GM12801 (cell line): ENCODE results near the gene GFRA3.

Experiments used
- CTCF ChIP-seq: IDR thresholded peaks from one replicate; pipeline ENCODE4 v1.5.1; 2011; ENCODE audit warnings: control low read depth; ENCODE audit not compliant: insufficient read length; ENCODE audit errors: extremely low read depth

The GFRA3 gene

DNA sequence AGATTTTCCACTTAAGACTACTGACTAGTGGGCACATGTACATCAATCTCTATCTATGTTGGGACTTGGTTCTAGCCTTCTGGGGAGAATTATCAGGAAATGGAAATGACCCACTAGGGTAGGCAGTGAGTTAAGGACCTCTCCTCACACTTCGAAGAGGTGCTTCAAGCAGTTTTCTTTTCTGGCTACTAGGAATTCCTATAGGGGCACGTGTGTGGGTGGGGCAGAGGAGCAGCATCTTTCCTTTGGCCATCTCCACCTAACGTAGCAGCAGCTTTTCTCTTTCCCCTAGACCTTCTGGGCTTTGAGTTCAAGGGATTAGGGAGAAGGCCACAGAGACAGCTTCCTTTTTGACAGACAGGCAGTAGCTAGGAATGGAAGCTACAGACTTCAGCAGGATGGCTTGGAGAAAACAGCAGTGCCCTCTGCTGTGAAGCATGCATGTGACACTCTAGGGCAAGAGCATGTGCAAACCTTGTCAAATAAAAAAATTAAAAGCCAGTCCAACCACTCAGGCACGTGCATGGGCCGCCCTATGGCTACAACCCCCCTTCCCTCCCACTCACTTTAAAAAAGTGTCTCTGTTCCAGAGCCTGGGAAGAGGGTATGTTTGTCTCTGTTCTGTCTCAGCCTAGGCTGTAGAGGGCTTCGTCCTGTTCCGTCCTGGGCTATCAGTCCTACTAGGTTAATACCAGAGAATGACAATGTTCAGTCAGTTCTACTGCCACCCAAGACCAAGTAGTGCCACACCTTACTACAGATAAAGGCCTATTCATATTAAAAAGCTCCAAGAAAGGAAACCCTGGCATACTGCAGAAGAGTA, 8.7 kb upstream of the GFRA3 start:
- no peak for TF ChIP-seq CTCF

DNA sequence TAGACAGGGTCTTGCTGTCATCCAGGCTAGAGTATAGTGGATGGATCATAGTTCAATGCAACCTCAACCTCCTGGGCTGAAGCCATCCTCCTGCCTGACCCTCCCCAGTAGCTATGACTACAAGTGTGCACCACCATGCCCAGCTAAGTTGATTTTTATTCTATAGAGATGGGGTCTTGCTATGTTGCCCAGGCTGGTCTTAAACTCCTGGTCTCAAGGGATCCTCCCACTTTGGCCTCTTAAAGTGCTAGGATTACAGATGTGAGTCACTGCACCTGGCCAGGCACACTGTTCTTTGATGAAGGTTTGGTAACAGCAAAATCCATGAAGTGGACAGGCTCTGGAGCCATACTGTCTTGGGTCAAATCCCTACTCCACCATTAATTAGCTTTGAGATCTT, 6.5 kb upstream of the GFRA3 start:
- TF ChIP-seq CTCF: no peak

DNA sequence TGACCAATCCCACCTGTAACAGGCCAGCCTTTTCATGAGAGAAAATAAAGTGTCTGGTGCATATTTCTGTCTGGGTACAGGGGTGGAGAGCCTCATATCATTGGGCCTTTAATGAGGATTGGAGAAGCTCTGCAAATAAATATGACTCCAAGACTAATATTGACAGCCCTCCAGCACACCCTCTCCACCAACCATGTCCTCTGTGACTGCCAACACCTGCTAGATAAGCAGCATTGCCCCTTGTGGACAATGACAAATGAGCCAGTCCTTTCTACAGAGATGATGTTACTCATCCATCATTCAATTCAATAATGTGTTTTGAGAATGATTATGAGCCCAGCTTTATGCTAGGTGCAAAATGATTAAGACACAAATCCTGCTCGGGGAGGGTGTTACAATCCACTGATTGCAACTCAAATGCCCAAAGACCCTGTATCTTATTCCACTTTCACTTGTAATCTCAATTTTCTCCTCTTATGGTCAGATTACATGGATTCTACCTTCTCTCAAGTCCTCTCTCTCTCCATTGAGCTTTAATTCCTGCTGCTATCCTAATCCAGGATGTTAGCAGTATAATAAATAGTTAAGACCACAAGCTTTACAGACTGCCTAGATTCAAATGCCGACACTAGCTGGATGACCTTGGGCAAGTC, 2.1 kb upstream of the GFRA3 start:
- TF ChIP-seq CTCF: no peak

DNA sequence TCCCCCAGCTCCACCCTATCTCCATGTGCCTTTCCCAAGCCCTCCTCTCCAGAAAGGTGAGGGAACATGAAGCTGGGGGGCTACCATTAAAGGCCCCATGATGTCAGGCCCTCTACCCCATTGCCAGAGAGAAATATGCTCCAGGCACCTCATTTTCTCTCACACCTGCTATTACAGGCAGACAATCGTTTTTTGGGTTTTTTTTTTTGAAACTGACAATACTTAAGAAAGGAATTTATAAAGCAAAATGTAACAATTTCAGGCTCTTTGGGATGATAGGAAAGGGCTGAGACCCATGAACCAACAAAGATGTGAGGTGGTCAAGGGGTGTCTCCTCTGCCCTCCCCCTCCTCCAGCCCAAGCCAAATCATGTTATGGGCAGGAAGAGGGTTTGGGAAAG, 1.5 kb upstream of the GFRA3 start:
- TF ChIP-seq CTCF: no peak

DNA sequence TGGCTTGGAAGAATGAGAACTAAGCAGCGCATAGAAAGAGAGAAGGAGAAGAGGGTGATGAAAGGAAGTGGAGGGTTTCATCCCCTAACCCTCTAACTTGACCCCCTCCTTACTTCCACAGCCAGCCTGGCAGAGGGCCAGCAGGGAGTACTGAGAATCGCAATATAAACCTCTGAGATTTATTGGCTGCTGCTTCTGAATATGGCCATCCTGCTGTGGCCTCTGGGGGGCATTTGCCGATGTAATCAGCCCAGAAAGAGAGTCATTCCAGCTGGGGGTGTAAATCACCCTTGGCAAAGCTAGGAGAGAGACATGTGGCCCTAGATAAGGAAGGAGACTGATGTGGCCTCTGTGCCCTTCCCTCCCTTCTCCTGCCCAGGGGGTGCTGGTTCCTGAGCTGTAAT, 960 bp upstream of the GFRA3 start:
- TF ChIP-seq CTCF: no peak

GRCh38 chr5:138273834-138274188, 610 bp downstream of the GFRA3 start:
- no peak for TF ChIP-seq CTCF

DNA sequence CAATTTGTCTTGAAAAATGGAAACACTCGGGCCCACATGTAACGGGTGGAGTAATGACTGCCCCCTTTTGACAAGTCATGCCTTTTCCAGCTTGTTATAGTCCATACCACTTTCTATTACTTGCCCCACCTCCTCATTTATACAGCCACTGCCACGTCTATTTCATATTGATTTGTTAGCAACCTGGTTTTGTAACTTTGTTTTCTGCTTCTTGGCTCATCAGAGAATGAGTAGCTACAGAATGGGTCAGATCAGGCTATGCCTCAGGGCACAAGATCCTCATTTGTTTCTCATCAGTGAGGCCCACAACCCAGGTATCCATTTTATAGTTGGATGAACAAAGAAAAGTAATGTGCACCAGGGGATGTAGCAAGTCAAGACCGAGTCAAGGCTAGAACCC, 1.7 kb downstream of the GFRA3 start:
- no peak for TF ChIP-seq CTCF
